ENCODE measurements around the gene B4GALNT3. TPM values are rescaled to one million over a fixed set of nuclear protein-coding genes. Genes with fewer than 3 reads are reported as not detected.
A peak's percentile ranks its signal among the peaks of the same experiment; 100 is the strongest.

The B4GALNT3 gene
- total RNA-seq, 1 experiment from 2014 or later, result 2.3 TPM

GRCh38 chr12:608921-609320 lies 149.2 kb downstream of the B4GALNT3 start:
- POLR2A ChIA-PET, result no interaction called here
- DNase-seq (ENCODE audit: low read depth, low spot score) (no peak), ATAC-seq (no peak)
- intact Hi-C loops (cut with micrococcal nuclease; ENCODE audit: unreplicated experiment), result no loop called here
- Histone ChIP-seq H3K27ac (ENCODE audit: low read length) (no peak overlapping the region), H3K9me3 (ENCODE audit: control insufficient read depth, insufficient read depth, low read depth, low read length) (no peaks in the 10 kb centered on the region), H3K4me1 (ENCODE audit: control insufficient read depth, insufficient read depth, low read length) (peaks cover 8% of the 10 kb centered on the region), H3K27me3 (ENCODE audit: control insufficient read depth, insufficient read depth, low read length) (no peaks in the 10 kb centered on the region), H3K4me3 (ENCODE audit: low read depth in 2 of 2, low read length in 2 of 2) (no peak overlapping the region), H3K36me3 (ENCODE audit: control insufficient read depth, insufficient read depth, low read length) (no peaks in the 10 kb centered on the region)
- no TSS peak for BruUV-seq (replicated peaks)
- CTCF ChIA-PET, result no interaction called here
- in situ Hi-C loops (cut with HindIII; ENCODE audit: low pct_unique_long_range_greater_than_20kb, low sequenced_read_pairs), result no loop called here
- TF ChIP-seq POLR2AphosphoS5 (IDR thresholded peaks at IDR 0.05; ENCODE audit: low read depth, low read length) (no peak), SIN3A (IDR thresholded peaks at IDR 0.05; ENCODE audit: borderline replicate concordance, insufficient read depth, low read depth, low read length) (no peak), TCF7L2 (IDR thresholded peaks at IDR 0.05; ENCODE audit: low read depth, low read length) (no peak), REST (IDR thresholded peaks at IDR 0.05; ENCODE audit: insufficient read depth in 1 of 2, low read depth in 2 of 2, low read length in 1 of 2) (no peak), CTCF (IDR thresholded peaks at IDR 0.05) (no peak)

- intact Hi-C loops (cut with micrococcal nuclease; ENCODE audit: unreplicated experiment) (no loop called here), in situ Hi-C loops (cut with HindIII; ENCODE audit: low pct_unique_long_range_greater_than_20kb, low sequenced_read_pairs) (no loop called here)
- no peak overlapping the region for H3K27ac ChIP-seq (ENCODE audit: low read length)
- H3K36me3 ChIP-seq (ENCODE audit: control insufficient read depth, insufficient read depth, low read length), result no peaks in the 10 kb centered on the region
- ChIA-PET CTCF (no interaction called here), POLR2A (no interaction called here)
- no peak for DNase-seq (ENCODE audit: low read depth, low spot score)
- TF ChIP-seq TCF7L2 (IDR thresholded peaks at IDR 0.05; ENCODE audit: low read depth, low read length) (no peak), POLR2AphosphoS5 (IDR thresholded peaks at IDR 0.05; ENCODE audit: low read depth, low read length) (no peak)
- no TSS peak for BruUV-seq (replicated peaks)
- H3K4me1 ChIP-seq (ENCODE audit: control insufficient read depth, insufficient read depth, low read length), result peaks cover 11% of the 10 kb centered on the region
- no peaks in the 10 kb centered on the region for H3K27me3 ChIP-seq (ENCODE audit: control insufficient read depth, insufficient read depth, low read length)
- H3K4me3 ChIP-seq (ENCODE audit: low read depth in 2 of 2, low read length in 2 of 2), result no peak overlapping the region
- H3K9me3 ChIP-seq (ENCODE audit: control insufficient read depth, insufficient read depth, low read depth, low read length), result no peaks in the 10 kb centered on the region
- ATAC-seq, result no peak
These were observed 152.0 kb downstream of the B4GALNT3 start for GRCh38 chr12:611721-612120.

- BruUV-seq (replicated peaks), result no TSS peak
These were observed 152.6 kb downstream of the B4GALNT3 start for GRCh38 chr12:612293-612692.

More at GRCh38 chr12:612293-612692, 152.6 kb downstream of the B4GALNT3 start:
- TF ChIP-seq TCF7L2 (IDR thresholded peaks at IDR 0.05; ENCODE audit: low read depth, low read length) (no peak), SIN3A (IDR thresholded peaks at IDR 0.05; ENCODE audit: borderline replicate concordance, insufficient read depth, low read depth, low read length) (no peak), REST (IDR thresholded peaks at IDR 0.05; ENCODE audit: insufficient read depth in 1 of 2, low read depth in 2 of 2, low read length in 1 of 2) (no peak), CTCF (IDR thresholded peaks at IDR 0.05) (no peak), POLR2AphosphoS5 (IDR thresholded peaks at IDR 0.05; ENCODE audit: low read depth, low read length) (no peak)
- ChIA-PET CTCF (no interaction called here), POLR2A (no interaction called here)
- Histone ChIP-seq H3K4me3 (ENCODE audit: low read depth in 2 of 2, low read length in 2 of 2) (no peak overlapping the region), H3K36me3 (ENCODE audit: control insufficient read depth, insufficient read depth, low read length) (no peaks in the 10 kb centered on the region), H3K27ac (ENCODE audit: low read length) (peak overlapping the region; percentile 48; the same call in 1 of the 2 replicates), H3K27me3 (ENCODE audit: control insufficient read depth, insufficient read depth, low read length) (no peaks in the 10 kb centered on the region), H3K4me1 (ENCODE audit: control insufficient read depth, insufficient read depth, low read length) (peaks cover 11% of the 10 kb centered on the region), H3K9me3 (ENCODE audit: control insufficient read depth, insufficient read depth, low read depth, low read length) (no peaks in the 10 kb centered on the region)
- no peak for DNase-seq (ENCODE audit: low read depth, low spot score)
- no peak for ATAC-seq
- intact Hi-C loops (cut with micrococcal nuclease; ENCODE audit: unreplicated experiment), result no loop called here
- in situ Hi-C loops (cut with HindIII; ENCODE audit: low pct_unique_long_range_greater_than_20kb, low sequenced_read_pairs), result no loop called here
